ENCODE data around the gene DPPA4. TPM values are rescaled to one million over a fixed set of nuclear protein-coding genes. Genes with fewer than 3 reads are reported as not detected.
A peak's percentile ranks its signal among the peaks of the same experiment; 100 is the strongest.

DPPA4 gene
- total RNA-seq, 2 donors from 2014 or later = 0.21 TPM; not detected in 1

- no peaks in the 10 kb centered on the region for H3K4me1 Mint-ChIP-seq
- no peak overlapping the region for H3K27ac Mint-ChIP-seq
- H3K27me3 Mint-ChIP-seq = peaks cover 21% of the 10 kb centered on the region
- ATAC-seq (no peak), DNase-seq (no peak)
- no peaks in the 10 kb centered on the region for H3K36me3 Mint-ChIP-seq (ENCODE audit: low read depth)
- H3K9me3 ChIP-seq (ENCODE audit: control insufficient read depth, low read length, poor library complexity, severe bottlenecking) = no peaks in the 10 kb centered on the region
- no peak overlapping the region for H3K4me3 Mint-ChIP-seq
Measured at GRCh38 chr3:109356442-109357155, 19.3 kb upstream of the DPPA4 start.

- Mint-ChIP-seq H3K27me3 (peaks cover 21% of the 10 kb centered on the region), H3K36me3 (ENCODE audit: low read depth) (no peaks in the 10 kb centered on the region), H3K4me1 (no peaks in the 10 kb centered on the region), H3K4me3 (no peak overlapping the region), H3K27ac (no peak overlapping the region)
- DNase-seq (no peak), ATAC-seq (no peak)
- no peaks in the 10 kb centered on the region for H3K9me3 ChIP-seq (ENCODE audit: control insufficient read depth, low read length, poor library complexity, severe bottlenecking)
Measured at GRCh38 chr3:109355625-109356441, 18.5 kb upstream of the DPPA4 start.

- DNase-seq (no peak), ATAC-seq (no peak)
- Mint-ChIP-seq H3K36me3 (ENCODE audit: low read depth) (no peaks in the 10 kb centered on the region), H3K27ac (no peak overlapping the region), H3K27me3 (peaks cover 21% of the 10 kb centered on the region), H3K4me1 (no peaks in the 10 kb centered on the region), H3K4me3 (no peak overlapping the region)
- no peaks in the 10 kb centered on the region for H3K9me3 ChIP-seq (ENCODE audit: control insufficient read depth, low read length, poor library complexity, severe bottlenecking)
Measured at GRCh38 chr3:109353057-109353456, 15.7 kb upstream of the DPPA4 start.

- H3K9me3 ChIP-seq (ENCODE audit: control insufficient read depth, low read length, poor library complexity, severe bottlenecking) = no peaks in the 10 kb centered on the region
- H3K27me3 Mint-ChIP-seq = peaks cover 14% of the 10 kb centered on the region
- H3K4me3 Mint-ChIP-seq = no peak overlapping the region
- ATAC-seq (no peak), DNase-seq (no peak)
- no peaks in the 10 kb centered on the region for H3K36me3 Mint-ChIP-seq (ENCODE audit: low read depth)
- H3K27ac Mint-ChIP-seq = no peak overlapping the region
- H3K4me1 Mint-ChIP-seq = no peaks in the 10 kb centered on the region
Measured at GRCh38 chr3:109351231-109351630, 13.9 kb upstream of the DPPA4 start.

DNA sequence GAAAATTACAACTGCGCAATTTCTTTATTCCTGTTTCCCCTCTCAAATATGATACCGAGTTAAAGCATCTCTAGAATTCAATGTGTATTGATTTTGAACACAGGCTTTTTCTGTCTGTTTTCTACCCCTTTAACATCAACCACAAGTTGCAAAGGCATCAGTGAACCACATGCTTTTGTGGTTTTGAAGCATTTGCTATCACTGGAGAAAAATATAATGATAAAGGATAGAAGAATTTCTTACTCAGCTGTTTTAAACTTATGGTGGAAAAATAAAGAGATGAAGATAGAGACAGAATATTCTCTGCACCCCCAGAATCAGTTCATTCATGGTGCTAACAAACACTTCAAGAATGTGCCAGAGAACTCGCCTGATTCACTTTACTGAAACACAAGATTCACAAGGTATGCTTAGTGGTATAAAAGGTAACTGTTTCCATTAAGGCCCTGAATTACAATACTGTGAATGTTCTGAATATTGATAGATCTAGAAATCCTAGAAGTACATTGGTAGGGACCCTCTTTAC is 9.5 kb upstream of the DPPA4 start:
- no peaks in the 10 kb centered on the region for H3K9me3 ChIP-seq (ENCODE audit: control insufficient read depth, low read length, poor library complexity, severe bottlenecking)
- ATAC-seq (no peak), DNase-seq (no peak)
- Mint-ChIP-seq H3K36me3 (ENCODE audit: low read depth) (no peaks in the 10 kb centered on the region), H3K4me3 (no peak overlapping the region), H3K27me3 (peaks cover 7% of the 10 kb centered on the region), H3K4me1 (no peaks in the 10 kb centered on the region), H3K27ac (no peak overlapping the region)

DNA sequence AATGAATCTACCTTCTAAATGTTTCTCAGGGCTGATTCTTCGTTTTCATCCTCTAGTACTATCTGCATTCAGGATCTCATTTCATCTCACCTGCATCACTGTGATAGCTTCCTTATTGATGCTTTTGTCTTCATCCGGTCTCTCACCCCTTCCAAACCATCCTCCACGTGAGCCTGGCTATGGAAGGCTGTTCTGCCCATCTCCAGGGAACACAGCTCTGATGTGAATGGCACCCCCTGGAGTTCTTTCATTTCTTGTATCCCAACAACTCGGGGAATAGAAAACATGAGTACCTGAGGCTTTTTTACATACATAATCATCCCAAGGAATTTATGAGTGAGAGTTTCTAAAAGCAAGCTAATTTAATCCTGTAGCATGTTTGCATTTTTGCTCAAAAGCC is 8.8 kb upstream of the DPPA4 start:
- Mint-ChIP-seq H3K27ac (no peak overlapping the region), H3K4me3 (no peak overlapping the region), H3K36me3 (ENCODE audit: low read depth) (no peaks in the 10 kb centered on the region), H3K27me3 (peaks cover 7% of the 10 kb centered on the region), H3K4me1 (no peaks in the 10 kb centered on the region)
- no peaks in the 10 kb centered on the region for H3K9me3 ChIP-seq (ENCODE audit: control insufficient read depth, low read length, poor library complexity, severe bottlenecking)
- ATAC-seq (no peak), DNase-seq (no peak)

- no peak overlapping the region for H3K27ac Mint-ChIP-seq
- no peak for DNase-seq
Measured at GRCh38 chr3:109339714-109340648, 2.6 kb upstream of the DPPA4 start.

DNA sequence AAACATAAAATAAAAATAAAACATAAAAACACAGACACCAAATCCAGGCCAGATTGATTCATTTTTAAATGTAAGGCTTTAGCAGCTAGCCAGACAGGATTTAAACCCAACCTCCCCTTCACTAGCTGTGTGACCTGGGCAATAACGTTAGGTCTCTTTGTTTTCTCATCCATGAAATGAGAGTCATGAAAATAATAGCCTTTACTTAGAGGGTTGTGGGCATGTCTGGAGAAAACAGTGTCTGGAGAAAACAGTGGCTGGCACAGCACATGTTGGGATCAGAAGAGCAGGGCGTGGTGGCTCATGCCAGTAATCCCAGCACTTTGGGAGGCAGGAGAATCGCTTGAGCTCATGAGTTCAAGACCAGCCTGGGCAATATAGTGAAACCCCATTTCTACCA is 1.9 kb upstream of the DPPA4 start:
- no peak for ATAC-seq
- Mint-ChIP-seq H3K27me3 (peaks cover 41% of the 10 kb centered on the region), H3K4me3 (no peak overlapping the region)

More at GRCh38 chr3:109339714-109340648, 2.6 kb upstream of the DPPA4 start:
- Mint-ChIP-seq H3K36me3 (ENCODE audit: low read depth) (peaks cover 5% of the 10 kb centered on the region), H3K4me3 (no peak overlapping the region), H3K4me1 (peaks cover 4% of the 10 kb centered on the region), H3K27me3 (peaks cover 33% of the 10 kb centered on the region)
- no peak for ATAC-seq
- no peaks in the 10 kb centered on the region for H3K9me3 ChIP-seq (ENCODE audit: control insufficient read depth, low read length, poor library complexity, severe bottlenecking)

DNA sequence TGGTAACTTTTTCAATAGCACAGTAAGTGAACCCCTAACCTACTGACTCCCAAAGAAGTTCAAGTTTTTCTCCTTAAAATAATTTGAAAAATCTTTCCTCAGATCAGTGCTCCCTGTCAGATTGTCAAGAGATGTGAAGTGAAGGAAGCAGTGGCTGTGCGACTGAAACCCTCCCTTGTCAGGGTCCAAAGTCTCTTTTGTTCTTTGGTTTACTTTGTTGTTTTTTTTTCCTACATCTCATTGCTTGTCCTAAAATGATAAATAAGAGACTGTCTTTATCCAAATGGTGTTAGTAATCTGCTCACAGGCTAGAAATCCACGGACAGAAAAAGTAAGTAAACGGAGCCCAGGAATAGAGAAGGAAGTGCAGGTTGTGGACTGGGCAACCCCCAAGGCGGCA is 976 bp upstream of the DPPA4 start:
- H3K4me3 Mint-ChIP-seq = no peak overlapping the region
- DNase-seq (no peak), ATAC-seq (no peak)
- H3K4me1 Mint-ChIP-seq = peaks cover 4% of the 10 kb centered on the region
- peaks cover 47% of the 10 kb centered on the region for H3K27me3 Mint-ChIP-seq
- H3K27ac Mint-ChIP-seq = no peak overlapping the region
- no peaks in the 10 kb centered on the region for H3K9me3 ChIP-seq (ENCODE audit: control insufficient read depth, low read length, poor library complexity, severe bottlenecking)
- H3K36me3 Mint-ChIP-seq (ENCODE audit: low read depth) = peaks cover 5% of the 10 kb centered on the region

More for the DNA sequence above, 1.9 kb upstream of the DPPA4 start:
- peaks cover 5% of the 10 kb centered on the region for H3K36me3 Mint-ChIP-seq (ENCODE audit: low read depth)
- H3K4me1 Mint-ChIP-seq = peaks cover 4% of the 10 kb centered on the region
- H3K9me3 ChIP-seq (ENCODE audit: control insufficient read depth, low read length, poor library complexity, severe bottlenecking) = no peaks in the 10 kb centered on the region
- no peak for DNase-seq
- H3K27ac Mint-ChIP-seq = no peak overlapping the region

- Mint-ChIP-seq H3K36me3 (ENCODE audit: low read depth) (peaks cover 5% of the 10 kb centered on the region), H3K4me3 (peak overlapping the region; percentile 72), H3K27ac (peak overlapping the region; percentile 5), H3K27me3 (peaks cover 47% of the 10 kb centered on the region), H3K4me1 (peaks cover 4% of the 10 kb centered on the region)
- no peak for ATAC-seq
- H3K9me3 ChIP-seq (ENCODE audit: control insufficient read depth, low read length, poor library complexity, severe bottlenecking) = no peaks in the 10 kb centered on the region
- DNase-seq = no peak
Measured at GRCh38 chr3:109336291-109336861, 970 bp downstream of the DPPA4 start.

- no peaks in the 10 kb centered on the region for H3K9me3 ChIP-seq (ENCODE audit: control insufficient read depth, low read length, poor library complexity, severe bottlenecking)
- Mint-ChIP-seq H3K27ac (no peak overlapping the region), H3K27me3 (peaks cover 47% of the 10 kb centered on the region), H3K4me1 (peaks cover 4% of the 10 kb centered on the region), H3K4me3 (no peak overlapping the region), H3K36me3 (ENCODE audit: low read depth) (peaks cover 5% of the 10 kb centered on the region)
- ATAC-seq = no peak
- DNase-seq = no peak
Measured at GRCh38 chr3:109334572-109334971, 2.8 kb downstream of the DPPA4 start.

- Mint-ChIP-seq H3K36me3 (ENCODE audit: low read depth) (peaks cover 3% of the 10 kb centered on the region), H3K4me1 (peaks cover 4% of the 10 kb centered on the region), H3K27me3 (peaks cover 38% of the 10 kb centered on the region), H3K27ac (no peak overlapping the region), H3K4me3 (no peak overlapping the region)
- no peaks in the 10 kb centered on the region for H3K9me3 ChIP-seq (ENCODE audit: control insufficient read depth, low read length, poor library complexity, severe bottlenecking)
- DNase-seq = no peak
- ATAC-seq = no peak
Measured at GRCh38 chr3:109331692-109332091, 5.7 kb downstream of the DPPA4 start.

Measured in T-helper 17 cell (primary cell).